ENCODE results near the gene COL20A1. TPM values are rescaled to one million over a fixed set of nuclear protein-coding genes. Genes with fewer than 3 reads are reported as not detected.

COL20A1 gene
- total RNA-seq, 4 donors from 2014 or later = not detected

- no peak for TF ChIP-seq POLR2A (IDR thresholded peaks at IDR 0.05)
- TF ChIP-seq, protein P1, sequence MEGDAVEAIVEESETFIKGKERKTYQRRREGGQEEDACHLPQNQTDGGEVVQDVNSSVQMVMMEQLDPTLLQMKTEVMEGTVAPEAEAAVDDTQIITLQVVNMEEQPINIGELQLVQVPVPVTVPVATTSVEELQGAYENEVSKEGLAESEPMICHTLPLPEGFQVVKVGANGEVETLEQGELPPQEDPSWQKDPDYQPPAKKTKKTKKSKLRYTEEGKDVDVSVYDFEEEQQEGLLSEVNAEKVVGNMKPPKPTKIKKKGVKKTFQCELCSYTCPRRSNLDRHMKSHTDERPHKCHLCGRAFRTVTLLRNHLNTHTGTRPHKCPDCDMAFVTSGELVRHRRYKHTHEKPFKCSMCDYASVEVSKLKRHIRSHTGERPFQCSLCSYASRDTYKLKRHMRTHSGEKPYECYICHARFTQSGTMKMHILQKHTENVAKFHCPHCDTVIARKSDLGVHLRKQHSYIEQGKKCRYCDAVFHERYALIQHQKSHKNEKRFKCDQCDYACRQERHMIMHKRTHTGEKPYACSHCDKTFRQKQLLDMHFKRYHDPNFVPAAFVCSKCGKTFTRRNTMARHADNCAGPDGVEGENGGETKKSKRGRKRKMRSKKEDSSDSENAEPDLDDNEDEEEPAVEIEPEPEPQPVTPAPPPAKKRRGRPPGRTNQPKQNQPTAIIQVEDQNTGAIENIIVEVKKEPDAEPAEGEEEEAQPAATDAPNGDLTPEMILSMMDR (IDR thresholded peaks at IDR 0.05) = no peak
- DNase-seq (ENCODE audit: low spot score in 2 of 2) = no peak
- 74 to 81% methylated on average over 19 to 20 of the region's 20 CpGs for WGBS, 2 donors
- H3K4me3 ChIP-seq (ENCODE audit: low read depth, poor library complexity, severe bottlenecking) = no peak overlapping the region
- intact Hi-C loops (cut with DNase I; ENCODE audit: low total_unique reads) = no loop called here
These were observed 37.2 kb downstream of the COL20A1 start for GRCh38 chr20:63330084-63330760.

GRCh38 chr20:63330940-63331339, 38.0 kb downstream of the COL20A1 start:
- no peak overlapping the region for H3K4me3 ChIP-seq (ENCODE audit: low read depth, poor library complexity, severe bottlenecking)
- TF ChIP-seq, protein P1 (IDR thresholded peaks at IDR 0.05) = no peak
- no peak for TF ChIP-seq POLR2A (IDR thresholded peaks at IDR 0.05)
- no peak for DNase-seq (ENCODE audit: low spot score in 2 of 2)
- WGBS, 2 donors = 42 to 67% methylated on average over 8 to 13 of the region's 13 CpGs
- intact Hi-C loops (cut with DNase I; ENCODE audit: low total_unique reads) = no loop called here

DNA sequence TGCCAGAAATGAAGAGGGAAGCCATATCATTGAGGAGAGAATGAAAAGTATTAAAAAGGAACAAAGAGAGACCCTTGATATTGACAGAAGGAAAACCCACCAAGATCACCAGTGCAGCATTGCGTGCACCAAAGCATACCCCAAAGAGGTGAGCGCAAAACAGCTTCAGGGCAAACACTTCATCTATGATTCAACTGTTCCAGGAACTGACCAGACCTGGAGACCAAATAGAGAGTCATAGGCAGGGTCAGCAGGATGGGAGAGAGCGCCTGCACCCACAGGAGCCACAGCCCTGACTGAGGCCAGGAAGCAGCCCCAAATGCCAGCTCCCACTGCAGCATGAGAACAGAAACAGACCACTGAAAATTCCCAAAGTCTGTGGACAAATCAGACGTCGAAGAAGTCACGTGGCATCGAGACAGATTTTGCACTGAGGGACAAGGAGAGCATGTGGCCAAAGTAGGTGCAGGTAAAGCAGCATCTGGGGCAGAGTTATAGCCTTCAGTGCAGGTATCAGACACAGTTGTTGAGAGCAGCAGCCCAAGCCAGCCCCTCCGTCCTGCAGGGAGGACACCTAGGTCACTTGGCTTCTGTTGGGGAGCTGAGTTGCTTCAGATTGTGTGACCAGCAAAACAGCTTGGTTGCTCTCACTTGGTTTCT, 38.9 kb downstream of the COL20A1 start:
- DNase-seq (ENCODE audit: low spot score in 2 of 2) = no peak
- H3K4me3 ChIP-seq (ENCODE audit: low read depth, poor library complexity, severe bottlenecking) = no peak overlapping the region
- intact Hi-C loops (cut with DNase I; ENCODE audit: low total_unique reads) = no loop called here
- TF ChIP-seq, protein P1 (IDR thresholded peaks at IDR 0.05) = no peak
- TF ChIP-seq POLR2A (IDR thresholded peaks at IDR 0.05) = no peak
- WGBS, 2 donors = 95% methylated on average over 8 of the region's 8 CpGs

- DNase-seq (ENCODE audit: low spot score in 2 of 2) = no peak
- 75 to 77% methylated on average over 22 of the region's 22 CpGs for WGBS, 2 donors
- intact Hi-C loops (cut with DNase I; ENCODE audit: low total_unique reads) = no loop called here
- TF ChIP-seq, protein P1 (IDR thresholded peaks at IDR 0.05) = no peak
- TF ChIP-seq POLR2A (IDR thresholded peaks at IDR 0.05) = no peak
- no peak overlapping the region for H3K4me3 ChIP-seq (ENCODE audit: low read depth, poor library complexity, severe bottlenecking)
These were observed 39.7 kb downstream of the COL20A1 start for GRCh38 chr20:63332488-63333240.

DNA sequence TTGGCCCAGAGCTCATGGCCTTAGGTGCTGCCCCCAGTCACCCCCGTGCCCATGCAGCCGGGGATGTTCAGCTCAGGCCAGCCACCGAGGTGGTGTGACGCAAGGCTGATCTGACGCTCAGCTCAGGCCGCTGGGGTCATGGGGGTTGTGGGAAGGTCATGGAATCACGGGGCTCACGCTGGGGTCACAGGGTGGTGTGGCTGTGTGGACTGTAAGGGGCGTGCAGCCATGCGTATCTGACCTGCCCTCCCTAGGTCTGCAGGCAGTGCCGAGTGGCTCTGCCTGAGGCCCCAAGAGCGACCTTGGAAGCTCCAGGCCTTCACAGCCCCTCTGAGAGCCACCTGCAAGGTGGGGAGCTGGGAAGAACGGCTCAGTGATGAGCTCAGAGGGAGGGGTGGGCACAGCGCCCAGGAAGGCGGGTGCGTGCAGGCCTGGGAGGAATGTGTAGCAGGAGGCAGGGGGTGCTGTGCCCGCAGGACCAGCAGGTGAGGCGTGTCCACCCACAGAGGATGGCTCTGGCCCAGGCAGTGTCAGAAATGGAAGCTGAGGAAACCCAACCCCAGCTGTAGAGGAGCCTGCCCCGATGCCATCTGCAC, 40.4 kb downstream of the COL20A1 start:
- no peak for DNase-seq (ENCODE audit: low spot score in 2 of 2)
- intact Hi-C loops (cut with DNase I; ENCODE audit: low total_unique reads) = no loop called here
- TF ChIP-seq, protein P1 (IDR thresholded peaks at IDR 0.05) = no peak
- no peak for TF ChIP-seq POLR2A (IDR thresholded peaks at IDR 0.05)
- no peak overlapping the region for H3K4me3 ChIP-seq (ENCODE audit: low read depth, poor library complexity, severe bottlenecking)
- WGBS, 2 donors = 48% methylated on average over 14 to 19 of the region's 19 CpGs
